Endometrial microvascular endothelial cells (primary cell): Measurements from ENCODE around the gene GLDN. TPM values are rescaled to one million over a fixed set of nuclear protein-coding genes. Genes with fewer than 3 reads are reported as not detected.

Experiments
- in situ Hi-C: cut with HindIII; loops from 2 replicates; pipeline ENCODE4 v1.10.0; 2017; ENCODE audit warnings: low sequenced_read_pairs, low pct_unique_long_range_greater_than_20kb; ENCODE audit errors: inconsistent ontology term
- total RNA-seq: library from RNA; depleted of rRNA; stranded (reverse); fragments of >200 nt; gene quantifications from one replicate; pipeline ENCODE4 v1.2.3, GENCODE V29; 2015; ENCODE audit errors: inconsistent ontology term

The GLDN gene
- total RNA-seq, 1 donor from 2014 or later = not detected

- in situ Hi-C loops = no loop called here
These were observed 20.6 kb upstream of the GLDN start for GRCh38 chr15:51320843-51321242.

GRCh38 chr15:51321316-51321715 lies 20.1 kb upstream of the GLDN start:
- in situ Hi-C loops = no loop called here

GRCh38 chr15:51322621-51323296 lies 18.7 kb upstream of the GLDN start:
- in situ Hi-C loops = no loop called here

- in situ Hi-C loops = no loop called here
These were observed 17.7 kb upstream of the GLDN start for GRCh38 chr15:51323749-51324148.

- in situ Hi-C loops = no loop called here
These were observed 16.3 kb upstream of the GLDN start for GRCh38 chr15:51325167-51325566.

DNA sequence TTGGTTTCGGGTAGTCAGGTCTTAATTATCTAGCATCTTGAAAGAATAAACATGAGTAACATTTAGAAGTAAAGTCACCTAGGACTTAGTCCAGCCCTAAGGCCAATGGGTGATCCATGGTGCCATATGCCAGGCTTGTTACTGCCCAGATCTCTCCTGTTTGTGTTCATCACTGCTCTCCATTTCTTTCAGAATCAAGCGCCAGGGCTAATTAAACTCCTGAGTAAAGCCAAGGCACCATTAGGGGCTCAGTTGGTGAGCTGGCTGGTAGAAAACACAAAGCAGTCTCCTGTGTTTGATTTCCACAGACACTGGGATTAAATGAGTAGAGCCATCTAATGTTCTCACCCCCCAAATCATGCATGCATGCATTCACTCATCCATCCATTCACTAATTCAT lies 14.4 kb upstream of the GLDN start:
- in situ Hi-C loops = no loop called here

DNA sequence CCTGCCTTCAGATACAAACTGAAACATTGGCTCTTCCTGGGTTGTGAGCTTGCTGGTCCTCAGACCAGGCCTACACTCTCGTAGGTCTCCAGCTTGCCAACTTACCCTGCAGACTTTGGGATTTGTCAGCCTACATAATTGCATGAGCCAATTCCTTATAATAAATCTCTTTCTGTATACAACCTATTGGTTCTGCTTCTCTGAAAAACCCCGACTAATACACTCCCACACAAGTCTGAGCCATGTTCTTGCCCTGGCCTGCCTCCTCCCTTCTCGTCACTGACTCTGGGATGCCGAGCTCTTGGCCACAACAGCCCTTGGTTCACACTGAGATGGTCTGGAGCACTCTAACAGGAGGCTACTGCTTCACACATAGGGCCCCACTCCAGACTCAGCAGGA lies 12.5 kb upstream of the GLDN start:
- in situ Hi-C loops = no loop called here

DNA sequence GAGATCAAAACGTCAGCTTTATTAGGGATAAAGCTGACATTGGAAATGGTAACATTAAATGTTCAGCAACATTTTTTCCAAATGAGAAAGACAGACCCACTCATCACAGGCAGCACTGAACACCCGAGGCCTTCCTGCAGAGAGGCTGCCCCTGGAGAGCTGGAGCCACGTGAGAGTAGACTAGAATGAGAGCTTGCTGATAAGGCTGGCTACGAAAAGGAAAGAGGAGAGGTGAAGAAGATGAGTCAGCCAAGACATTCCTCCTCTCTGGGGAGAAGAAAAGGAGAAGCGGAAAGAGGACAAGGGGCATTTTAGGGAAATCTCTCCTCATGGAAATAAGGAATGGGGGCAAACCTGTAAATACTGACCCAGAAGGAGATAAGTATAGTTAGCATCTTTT lies 10.3 kb upstream of the GLDN start:
- in situ Hi-C loops = no loop called here

DNA sequence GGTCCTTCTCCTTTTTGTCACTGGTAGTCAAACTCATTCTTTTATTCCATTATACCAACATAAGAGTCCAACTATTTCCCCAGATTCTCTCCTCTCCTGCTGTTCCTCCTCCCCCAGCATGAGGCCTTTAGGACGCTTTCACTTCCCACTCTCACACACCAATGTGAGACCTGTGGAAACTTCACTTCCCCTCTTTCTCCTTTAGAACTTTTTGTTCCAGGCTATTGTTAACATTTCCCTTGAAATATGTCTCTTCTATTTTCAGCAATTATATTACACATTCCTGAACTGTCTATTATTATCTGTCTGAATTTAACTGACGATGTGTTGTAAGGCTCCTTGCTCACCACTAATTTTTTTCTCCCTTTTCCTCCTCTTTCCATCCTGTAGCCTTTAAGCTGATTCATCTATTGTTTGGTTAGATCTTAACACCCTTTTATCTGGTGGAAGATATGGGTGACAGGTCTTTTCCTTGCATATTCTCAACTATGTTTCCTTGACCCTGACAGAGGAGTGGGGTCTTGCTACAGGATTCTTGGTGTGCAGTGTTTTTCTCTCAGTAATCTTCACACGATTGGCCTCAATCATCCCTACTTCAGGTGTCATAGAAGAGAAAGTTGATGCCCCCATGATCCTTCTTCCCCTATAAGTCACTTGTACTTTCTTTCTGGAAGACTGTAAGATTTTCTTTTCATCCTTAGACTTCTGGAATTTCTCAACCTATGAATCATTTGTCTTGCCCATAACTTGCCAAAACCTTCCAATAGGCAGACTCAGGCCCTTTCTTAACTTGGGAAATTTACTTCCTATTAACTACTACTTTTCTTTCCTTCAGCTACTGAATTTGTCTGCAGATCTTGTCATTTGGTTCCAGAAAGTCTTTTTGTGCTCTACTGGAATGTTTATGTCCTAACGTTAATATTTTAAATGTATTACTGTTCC lies 9.0 kb upstream of the GLDN start:
- in situ Hi-C loops = no loop called here

DNA sequence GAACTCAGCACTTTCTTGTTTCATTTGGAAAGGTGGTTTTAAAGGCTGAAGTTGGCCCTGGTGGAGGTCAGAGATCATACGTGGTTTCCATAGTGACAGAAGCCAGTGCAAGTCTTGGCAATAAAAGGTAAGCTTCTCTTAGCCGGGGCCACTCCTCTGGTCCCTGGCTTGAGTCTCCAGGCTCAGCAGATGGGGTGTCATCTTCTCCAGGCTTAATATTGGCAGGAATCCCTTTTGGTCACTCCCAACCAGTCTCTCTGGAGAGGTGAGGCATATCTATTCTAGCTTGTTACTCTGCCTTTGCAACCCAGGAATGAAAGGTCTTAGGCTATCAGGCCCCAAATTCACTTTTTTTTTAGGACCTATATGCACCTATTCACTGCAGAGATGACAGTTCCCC lies 7.9 kb upstream of the GLDN start:
- in situ Hi-C loops = no loop called here

DNA sequence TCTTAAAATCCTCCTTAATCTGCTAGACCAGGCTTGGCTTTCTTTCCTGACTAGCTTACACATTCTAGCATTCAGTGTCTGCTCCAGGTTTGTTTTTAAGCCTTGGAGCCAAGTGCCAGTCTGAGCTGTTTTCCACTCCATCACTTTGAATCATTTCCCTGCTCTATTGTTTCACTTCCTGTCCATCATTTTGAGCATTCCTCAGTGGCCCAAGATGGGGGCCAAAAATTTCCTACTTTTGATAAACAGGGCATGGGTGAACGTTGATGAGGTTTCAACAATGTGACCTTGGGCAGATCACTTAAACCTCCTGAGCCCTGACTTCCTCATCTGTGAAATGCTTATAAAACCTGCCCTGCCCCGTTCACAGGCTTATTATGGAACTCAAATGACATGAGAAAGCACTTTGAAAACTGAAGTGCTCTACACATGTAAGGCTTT lies 7.4 kb upstream of the GLDN start:
- in situ Hi-C loops = no loop called here

DNA sequence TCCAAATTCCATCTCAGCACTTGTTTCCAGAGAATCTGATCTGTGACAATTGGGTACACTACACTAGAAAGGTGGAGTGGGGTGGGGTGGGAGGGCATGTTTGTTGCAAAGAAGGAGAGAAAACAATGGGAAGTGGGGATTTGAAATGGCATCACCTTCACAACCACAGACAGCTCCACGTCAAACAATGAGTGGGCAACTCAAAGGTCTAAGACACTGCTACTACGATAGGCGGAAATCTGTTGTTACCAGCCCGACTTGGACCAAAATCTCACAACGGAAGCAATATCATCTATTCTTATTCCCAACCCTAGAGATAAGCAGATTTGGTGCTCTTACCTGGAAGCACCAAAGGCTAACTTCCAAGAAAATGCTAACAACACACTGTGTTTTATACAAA lies 6.4 kb upstream of the GLDN start:
- in situ Hi-C loops = no loop called here

DNA sequence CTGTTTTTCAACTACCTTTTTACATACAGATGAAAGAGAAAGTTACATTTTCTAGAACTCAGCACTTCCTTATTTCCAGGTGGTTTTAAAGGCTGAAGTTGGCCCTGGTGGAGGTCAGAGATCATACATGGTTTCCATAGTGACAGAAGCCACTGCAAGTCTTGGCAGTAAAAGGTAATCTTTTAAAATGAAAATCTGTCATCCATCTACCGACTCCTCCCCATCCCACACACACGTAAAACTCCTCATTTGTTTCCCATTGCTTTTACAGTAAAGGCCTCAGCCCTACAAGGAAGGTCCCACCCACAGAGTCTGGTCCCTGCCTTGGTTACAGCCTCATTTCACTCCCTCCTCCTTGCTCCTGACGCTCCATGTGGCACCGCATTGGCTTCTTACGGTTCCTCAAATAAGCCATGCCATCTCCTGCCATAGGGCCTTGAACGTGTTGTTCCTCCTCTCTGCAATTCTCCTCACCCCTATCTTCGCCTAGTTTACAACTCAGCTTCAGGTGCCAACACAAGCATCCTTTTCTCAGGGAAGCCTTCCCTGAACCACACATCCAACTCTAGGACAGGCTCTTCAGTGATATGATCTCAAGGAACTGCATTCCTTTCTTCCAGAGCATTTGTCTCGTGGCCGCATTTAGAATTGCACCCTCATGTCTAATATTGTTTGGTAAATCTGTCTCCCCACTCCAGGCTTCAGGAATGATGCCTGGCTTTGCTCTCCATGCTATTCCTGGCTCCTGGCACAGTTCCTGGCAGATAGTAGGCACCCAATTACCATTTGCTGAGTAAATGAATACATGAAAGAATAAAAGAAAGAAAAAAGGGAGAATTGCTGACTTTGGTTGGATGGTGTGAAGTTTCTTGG lies 5.7 kb upstream of the GLDN start:
- in situ Hi-C loops = no loop called here

DNA sequence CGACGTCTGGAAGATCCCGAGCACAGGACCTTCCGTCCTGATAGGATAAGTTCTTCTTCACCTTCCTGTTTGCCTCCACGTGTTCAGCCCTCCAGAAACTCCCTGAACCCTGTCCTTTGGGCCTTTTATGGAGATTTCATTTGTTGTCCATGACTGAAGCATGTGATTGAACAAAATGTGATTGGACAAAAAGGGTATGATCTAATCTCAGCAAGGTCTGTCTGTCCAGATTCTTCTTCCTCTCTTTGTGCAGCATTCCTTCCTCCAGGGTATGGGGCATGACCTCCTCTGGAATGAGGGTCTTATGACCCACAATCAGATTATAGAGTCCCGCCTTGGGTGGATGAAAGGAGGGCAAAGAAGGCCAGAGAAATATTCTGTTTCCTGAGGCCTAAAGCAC lies 3.0 kb upstream of the GLDN start, which contains the start of gene CYP19A1:
Gene CYP19A1 (minus strand): TSS at position 101 of the 400 bp plus-strand sequence. CDS start 95,684 bp downstream, outside the sequence.
- in situ Hi-C loops = no loop called here

DNA sequence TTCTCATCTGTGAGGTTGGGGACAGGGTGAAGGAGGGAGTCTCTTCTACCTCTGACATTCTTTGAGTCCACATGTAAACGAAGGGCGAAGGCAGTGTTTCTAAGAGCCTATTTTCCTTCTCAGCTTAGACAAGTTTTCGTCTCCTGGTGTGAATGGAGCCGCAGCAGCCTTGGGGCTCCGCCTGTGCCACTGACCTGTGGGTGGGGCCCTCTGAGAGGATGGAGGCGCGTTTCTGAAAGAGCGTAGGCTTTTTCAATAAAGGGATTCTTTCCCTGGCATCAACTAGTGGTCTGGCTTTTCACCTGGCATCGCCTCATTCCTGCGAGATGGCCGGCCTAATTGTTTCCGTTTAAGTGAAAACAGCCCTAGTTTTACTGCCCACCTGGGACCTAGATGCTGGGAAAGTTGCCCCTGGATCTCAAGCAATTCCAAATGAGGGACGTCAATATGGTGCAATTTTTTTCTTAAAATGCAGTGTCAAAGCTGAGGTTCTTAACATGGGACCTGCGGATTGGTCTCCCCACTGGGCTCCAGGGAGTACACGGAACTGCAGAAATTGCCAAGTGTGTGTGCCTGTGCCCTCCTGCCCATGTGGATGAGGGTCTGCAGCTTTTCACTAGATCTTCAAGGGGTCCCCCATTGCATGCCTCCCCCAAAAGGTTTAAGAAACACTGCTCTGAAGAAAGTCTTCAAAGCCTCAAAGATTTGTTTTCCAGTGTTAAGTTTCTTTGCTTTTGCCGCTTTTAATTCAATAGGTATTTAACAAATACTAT lies 958 bp downstream of the GLDN start:
- in situ Hi-C loops = no loop called here

GRCh38 chr15:51343466-51343865 lies 2.0 kb downstream of the GLDN start:
- in situ Hi-C loops = no loop called here

GRCh38 chr15:51346136-51346535 lies 4.7 kb downstream of the GLDN start:
- in situ Hi-C loops = no loop called here

GRCh38 chr15:51348688-51349087 lies 7.2 kb downstream of the GLDN start:
- in situ Hi-C loops = no loop called here
